ENCODE measurements around the gene STX8. TPM values are rescaled to one million over a fixed set of nuclear protein-coding genes. Genes with fewer than 3 reads are reported as not detected.

Gene STX8
- total RNA-seq, 1 experiment from 2014 or later: 54.8 TPM

GRCh38 chr17:9240659-9241370, 334.8 kb downstream of the STX8 start:
- DNase-seq (ENCODE audit: low read depth): peak; percentile 12

- DNase-seq (ENCODE audit: low read depth): peak; percentile 13
Measured at GRCh38 chr17:9239793-9240658, 335.6 kb downstream of the STX8 start.

GRCh38 chr17:9239246-9239792, 336.3 kb downstream of the STX8 start:
- DNase-seq (ENCODE audit: low read depth): no peak

DNA sequence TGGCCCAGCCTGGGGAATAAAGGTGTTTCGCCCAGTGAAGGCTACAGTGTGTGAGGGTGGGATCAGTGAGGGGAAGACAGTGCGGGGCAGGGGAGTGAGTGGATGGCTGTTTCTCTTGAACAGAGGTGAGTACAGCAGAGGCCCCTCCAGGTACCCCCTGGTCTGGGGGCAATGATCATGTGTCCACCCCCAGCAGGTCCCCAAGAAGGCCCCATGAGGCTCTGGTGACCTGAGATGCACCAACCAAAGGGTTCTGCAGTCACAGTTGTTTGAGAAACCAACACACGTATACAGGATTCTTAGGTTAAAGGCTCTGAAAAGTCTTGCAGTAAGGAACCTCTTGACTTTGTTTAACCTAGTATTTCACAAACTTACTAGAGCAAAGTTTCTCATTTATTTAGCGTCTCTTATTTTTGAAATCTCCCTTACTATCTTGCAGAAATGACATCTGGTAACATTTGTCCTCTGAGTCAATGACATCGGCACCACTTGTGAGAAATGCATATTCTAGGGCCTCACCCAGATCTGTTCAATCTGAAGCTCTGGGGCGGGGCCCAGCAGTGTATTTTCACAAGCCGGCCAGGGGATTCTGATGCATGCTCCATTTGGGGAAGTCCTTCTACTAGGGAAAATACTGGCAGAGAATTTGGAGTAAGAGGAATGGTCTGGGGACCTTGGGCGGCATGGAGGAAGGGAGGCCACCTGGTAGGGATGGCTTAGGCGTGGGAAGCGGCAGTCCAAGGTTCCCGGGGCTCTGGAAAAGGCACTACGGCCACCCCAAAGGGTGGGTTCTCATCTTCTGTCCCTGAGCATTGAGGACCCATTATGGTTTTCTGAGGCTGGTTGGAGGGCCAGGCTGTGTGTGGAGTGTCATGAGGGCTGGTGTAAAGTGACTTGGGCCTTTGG, 337.0 kb downstream of the STX8 start:
- DNase-seq (ENCODE audit: low read depth): no peak

DNA sequence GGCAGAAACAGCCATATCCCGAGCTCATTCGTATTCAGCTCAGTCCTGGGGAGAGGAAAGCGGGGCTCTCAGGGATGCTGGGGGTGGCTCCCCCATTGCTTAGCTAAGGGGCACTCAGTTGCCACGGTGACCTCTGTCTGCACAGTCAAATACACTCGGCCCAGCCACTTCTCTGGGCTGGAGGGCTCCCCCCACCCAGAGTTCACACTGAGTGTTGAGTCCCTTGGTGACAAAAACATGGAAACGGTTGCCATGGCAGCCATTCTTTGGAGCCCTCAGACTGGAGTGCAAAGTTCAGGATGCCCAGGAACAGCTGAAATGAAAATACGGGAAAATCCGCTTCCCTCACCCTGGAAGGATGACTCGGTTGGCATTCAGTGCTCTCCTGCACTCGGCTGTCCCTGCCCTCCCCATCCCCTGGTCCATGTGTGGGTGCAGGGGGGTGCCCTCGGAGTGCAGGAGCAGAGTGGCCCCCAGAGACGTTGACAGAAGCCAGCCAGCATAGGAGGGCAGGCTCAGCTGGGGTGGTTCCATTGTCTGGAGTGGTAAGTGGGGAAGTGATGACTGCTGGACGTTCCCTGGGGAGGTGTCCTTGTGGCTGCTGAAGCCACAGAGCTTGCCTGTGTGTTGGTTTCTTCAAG, 337.8 kb downstream of the STX8 start:
- DNase-seq (ENCODE audit: low read depth): no peak

DNA sequence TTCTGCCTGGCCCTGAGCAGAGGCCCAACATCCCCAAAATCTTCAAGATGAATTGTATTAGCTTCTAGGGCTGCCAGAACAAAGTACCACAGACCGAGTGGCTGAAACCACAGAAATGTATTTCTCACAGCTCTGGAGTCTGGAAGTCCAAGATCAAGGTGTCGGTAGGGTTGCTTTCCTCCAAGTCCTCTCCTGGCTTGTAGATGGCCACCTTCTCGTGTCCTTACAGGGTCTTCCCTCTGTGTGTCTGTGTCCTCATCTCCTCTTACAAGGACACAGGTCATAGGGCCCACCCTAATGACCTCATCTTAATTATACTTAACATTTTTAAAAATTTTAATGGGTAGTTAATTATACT, 338.6 kb downstream of the STX8 start:
- DNase-seq (ENCODE audit: low read depth): no peak

- no peak for DNase-seq (ENCODE audit: low read depth)
Measured at GRCh38 chr17:9236286-9237052, 339.2 kb downstream of the STX8 start.

DNA sequence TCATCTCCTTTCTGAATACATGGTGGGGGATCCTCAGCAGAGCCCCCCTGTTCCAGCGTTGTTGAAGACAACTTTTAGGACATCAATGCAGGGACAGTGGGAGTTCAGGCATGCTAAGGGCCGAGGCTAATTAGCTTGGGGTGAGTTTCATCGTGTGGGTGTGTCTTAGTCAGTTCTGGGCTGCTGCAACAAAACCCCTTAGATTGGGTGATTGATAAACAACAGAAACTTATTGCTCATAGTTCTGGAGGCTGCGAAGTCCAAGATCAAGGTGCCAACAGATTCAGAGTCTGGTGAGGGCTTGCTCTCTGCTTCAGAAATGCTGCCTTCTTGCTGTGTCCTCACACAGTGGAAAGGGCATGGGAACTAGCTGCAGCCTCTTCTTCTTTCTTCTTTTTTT, 340.3 kb downstream of the STX8 start:
- DNase-seq (ENCODE audit: low read depth): no peak

DNA sequence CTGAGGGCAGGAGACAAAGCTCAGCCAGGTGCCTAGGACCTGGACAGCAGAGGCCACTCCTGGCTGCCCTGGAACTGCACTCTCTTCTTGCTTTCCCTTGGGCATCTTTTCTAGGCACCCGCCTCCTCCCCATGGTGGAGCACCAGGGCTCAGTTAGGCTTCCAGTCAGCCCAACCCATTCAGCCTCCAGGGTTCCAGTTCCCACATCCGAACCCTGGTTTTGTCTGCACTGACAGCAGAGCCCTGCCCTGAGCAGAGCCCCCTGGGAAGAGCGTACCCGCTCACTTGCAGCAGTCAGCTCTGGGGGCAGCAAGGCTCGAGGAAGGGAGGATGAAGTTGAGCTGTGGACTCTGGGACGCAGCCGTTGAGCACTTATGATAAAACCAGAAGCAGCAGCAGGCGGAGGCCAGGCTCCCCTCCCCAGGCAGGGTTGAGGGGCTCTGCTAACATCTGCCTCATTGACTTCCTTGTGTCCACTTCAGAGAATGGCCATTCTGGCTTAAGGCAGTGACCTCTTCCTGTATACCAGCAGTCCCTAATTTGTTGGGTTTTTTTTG, 341.2 kb downstream of the STX8 start:
- no peak for DNase-seq (ENCODE audit: low read depth)

DNA sequence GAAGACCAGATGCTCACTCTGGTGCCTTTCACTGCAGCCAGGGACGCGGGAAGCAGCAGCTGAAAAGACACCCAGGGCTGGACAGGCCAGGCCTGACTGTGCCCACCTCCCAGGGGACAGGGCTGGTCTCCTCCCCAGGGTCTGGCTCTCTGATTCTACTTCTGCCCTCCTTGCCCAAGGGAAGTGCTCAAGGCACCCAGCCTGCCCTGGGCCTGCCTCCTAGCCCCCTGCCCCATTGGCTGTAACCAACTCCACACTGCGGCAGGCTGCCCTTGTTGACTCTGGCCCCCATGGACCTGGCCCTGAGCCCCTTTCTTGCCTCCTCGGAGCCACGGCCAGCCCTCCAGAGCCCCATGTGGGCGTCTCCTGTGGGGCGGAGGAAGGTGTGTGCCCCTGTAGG, 341.9 kb downstream of the STX8 start:
- DNase-seq (ENCODE audit: low read depth): no peak

DNA sequence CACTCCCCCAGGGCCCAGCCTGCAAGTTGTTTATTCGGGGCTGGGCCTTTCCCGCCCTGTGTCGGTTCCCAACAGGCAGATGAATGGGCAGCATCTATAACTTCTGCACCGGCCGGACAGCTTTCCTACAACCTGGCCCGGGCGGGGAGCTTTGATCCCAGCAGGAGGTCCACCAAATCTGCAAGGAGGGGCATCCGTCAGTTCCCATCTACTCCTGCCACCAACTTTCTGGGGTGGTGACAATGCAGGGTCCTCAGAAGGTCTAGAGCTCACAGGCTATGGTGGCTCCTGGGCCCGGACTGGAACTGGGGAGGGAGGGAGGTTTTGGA, 342.4 kb downstream of the STX8 start:
- DNase-seq (ENCODE audit: low read depth): no peak

GRCh38 chr17:9232591-9233270, 342.9 kb downstream of the STX8 start:
- DNase-seq (ENCODE audit: low read depth): peak; percentile 17

- DNase-seq (ENCODE audit: low read depth): no peak
Measured at GRCh38 chr17:9232155-9232475, 343.5 kb downstream of the STX8 start.

DNA sequence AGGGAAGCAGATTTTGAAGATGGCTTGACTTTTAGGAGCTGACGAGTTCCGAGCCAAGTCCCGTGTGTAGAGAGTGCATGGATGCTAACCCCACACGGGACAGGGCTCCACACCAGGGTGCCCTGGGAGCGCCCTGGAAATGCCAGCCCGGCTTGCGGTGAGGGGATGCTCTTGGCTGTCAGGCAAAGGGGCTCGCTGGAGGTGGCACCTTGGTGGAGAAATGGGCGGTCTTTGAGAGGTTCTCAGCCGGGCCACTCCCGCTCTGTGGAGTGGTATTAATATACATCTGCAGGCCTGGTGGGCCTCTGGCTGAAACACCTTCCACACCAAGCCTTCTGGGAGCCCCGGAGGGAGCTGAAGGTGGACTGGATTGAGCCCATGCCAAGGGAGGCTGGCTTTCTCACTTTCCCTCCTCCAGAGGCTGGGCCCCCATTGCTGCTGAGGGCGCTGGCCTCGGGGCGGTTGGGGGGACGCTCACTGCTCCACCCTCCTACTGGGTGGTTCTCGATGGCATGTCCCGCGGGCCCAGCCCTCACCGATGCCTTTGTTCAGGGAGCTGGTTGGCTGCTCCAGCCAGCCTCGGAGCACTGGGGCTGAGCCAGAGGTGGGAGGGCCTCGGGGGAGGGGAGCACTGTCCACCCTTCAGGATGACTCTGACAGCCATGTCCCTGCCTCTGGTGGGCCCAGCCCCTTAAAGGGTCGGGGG, 344.0 kb downstream of the STX8 start:
- no peak for DNase-seq (ENCODE audit: low read depth)

GRCh38 chr17:9230861-9231260, 344.8 kb downstream of the STX8 start:
- no peak for DNase-seq (ENCODE audit: low read depth)

GRCh38 chr17:9230346-9230745, 345.3 kb downstream of the STX8 start:
- DNase-seq (ENCODE audit: low read depth): no peak

DNA sequence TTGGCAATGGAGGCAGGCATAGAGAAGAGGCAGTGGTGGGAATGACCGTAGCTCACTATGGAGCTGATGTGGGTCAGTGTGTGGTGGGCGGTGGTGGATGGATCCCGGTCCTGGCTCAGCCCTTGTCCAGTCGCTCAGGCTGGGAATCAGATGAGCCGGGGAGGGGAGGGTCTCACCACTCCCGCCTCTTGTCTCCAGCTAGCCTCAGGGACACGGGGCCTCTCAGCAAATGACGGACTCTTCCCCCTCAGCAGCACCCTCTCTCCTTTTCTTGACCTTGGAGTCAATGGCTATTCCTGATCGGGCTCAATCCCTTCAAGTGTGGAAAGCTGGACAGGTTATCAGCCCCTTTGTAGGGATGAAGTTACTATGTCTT, 345.8 kb downstream of the STX8 start:
- no peak for DNase-seq (ENCODE audit: low read depth)

GRCh38 chr17:9229160-9229825, 346.3 kb downstream of the STX8 start:
- no peak for DNase-seq (ENCODE audit: low read depth)
